ENCODE results near the gene PADI3. TPM values are rescaled to one million over a fixed set of nuclear protein-coding genes. Genes with fewer than 3 reads are reported as not detected.

Gene PADI3
- total and polyA plus RNA-seq, 12 donors = not detected

DNA sequence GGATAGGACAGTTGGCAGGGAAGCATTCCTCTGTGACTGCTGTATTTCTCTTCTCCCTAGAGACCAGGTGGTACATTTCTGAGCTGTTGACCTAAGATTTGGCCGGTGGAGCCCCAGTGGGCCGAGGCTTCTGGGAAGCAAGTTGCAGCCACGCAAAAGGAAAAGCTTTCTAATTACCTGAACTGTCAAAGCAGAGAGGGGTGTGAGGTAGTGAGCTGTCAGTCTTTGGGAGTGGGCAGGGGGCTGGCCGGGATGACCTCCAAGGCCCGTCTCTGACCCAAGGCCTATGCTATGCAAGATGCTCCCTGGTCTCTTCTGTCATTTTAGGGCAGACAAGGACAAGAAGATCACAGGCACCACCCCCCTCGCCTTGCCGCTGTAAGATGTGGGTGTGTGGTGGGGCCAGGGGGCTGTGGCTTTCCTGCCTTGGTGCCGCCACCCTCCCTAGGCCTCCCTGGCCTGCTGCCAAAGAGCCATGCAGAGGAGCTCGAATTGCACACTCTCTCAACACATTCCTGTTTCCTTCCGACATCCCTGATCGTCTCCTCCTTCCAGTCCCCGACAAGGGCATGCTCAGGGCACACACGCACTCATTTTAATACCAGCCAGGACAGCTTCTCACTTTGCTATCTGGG lies 36.3 kb upstream of the PADI3 start:
- DNase-seq = peak in 2 of 7 donors; percentile 6 to 19
- WGBS, 4 donors = 46 to 52% (median 50%) methylated on average over 11 to 13 of the region's 13 CpGs
- H3K4me3 ChIP-seq = no peak overlapping the region
- no peaks in the 10 kb centered on the region for H3K36me3 ChIP-seq (replicated peaks in 1 of 2)
- intact Hi-C loops (cut with DNase I) = no loop called here
- TF ChIP-seq POLR2A (IDR thresholded peaks at IDR 0.05) = no peak
- TF ChIP-seq, protein P1, sequence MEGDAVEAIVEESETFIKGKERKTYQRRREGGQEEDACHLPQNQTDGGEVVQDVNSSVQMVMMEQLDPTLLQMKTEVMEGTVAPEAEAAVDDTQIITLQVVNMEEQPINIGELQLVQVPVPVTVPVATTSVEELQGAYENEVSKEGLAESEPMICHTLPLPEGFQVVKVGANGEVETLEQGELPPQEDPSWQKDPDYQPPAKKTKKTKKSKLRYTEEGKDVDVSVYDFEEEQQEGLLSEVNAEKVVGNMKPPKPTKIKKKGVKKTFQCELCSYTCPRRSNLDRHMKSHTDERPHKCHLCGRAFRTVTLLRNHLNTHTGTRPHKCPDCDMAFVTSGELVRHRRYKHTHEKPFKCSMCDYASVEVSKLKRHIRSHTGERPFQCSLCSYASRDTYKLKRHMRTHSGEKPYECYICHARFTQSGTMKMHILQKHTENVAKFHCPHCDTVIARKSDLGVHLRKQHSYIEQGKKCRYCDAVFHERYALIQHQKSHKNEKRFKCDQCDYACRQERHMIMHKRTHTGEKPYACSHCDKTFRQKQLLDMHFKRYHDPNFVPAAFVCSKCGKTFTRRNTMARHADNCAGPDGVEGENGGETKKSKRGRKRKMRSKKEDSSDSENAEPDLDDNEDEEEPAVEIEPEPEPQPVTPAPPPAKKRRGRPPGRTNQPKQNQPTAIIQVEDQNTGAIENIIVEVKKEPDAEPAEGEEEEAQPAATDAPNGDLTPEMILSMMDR (IDR thresholded peaks at IDR 0.05) = no peak
- H3K4me1 ChIP-seq (replicated peaks in 1 of 2) = no peaks in the 10 kb centered on the region
- no peak overlapping the region for H3K27ac ChIP-seq
- no peaks in the 10 kb centered on the region for H3K9me3 ChIP-seq (replicated peaks in 1 of 3)
- H3K27me3 ChIP-seq = peaks cover 25% of the 10 kb centered on the region

DNA sequence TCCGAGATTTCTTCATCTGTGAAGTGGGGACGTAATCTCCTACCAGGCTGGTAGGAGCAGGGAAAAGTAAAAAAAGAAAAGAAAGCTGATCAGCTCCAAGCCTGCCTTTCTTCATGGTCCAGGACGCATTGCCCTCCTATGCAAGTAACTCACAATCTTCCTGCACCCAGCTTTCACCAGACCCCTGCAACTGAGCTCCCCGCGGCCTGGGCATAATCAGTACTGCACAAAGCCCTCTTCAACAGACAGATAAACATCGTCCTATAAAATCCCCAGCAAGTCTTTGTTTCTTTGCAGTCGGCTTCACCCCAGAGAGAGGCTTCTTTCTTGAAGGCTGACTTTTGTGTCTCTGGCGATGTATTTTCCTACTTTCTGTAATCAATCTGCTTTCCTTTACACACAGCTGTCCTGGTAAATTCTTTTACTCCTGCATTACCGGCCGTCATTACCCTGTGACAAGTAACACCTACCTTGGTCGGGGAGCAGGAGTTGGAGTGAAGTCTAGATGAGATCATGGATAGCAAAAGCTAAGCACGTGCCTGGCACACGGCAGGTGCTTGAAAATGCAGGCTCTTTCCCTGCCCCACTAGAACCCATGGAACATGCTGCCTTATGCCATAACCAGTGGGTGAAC lies 35.6 kb upstream of the PADI3 start:
- no peak overlapping the region for H3K27ac ChIP-seq
- DNase-seq = no peak
- WGBS, 4 donors = 63 to 73% (median 68%) methylated on average over 13 of the region's 13 CpGs
- H3K36me3 ChIP-seq (replicated peaks in 1 of 2) = no peaks in the 10 kb centered on the region
- no peaks in the 10 kb centered on the region for H3K9me3 ChIP-seq (replicated peaks in 1 of 3)
- peaks cover 25% of the 10 kb centered on the region for H3K27me3 ChIP-seq
- intact Hi-C loops (cut with DNase I) = no loop called here
- H3K4me3 ChIP-seq = no peak overlapping the region
- TF ChIP-seq POLR2A (IDR thresholded peaks at IDR 0.05) = no peak
- TF ChIP-seq, protein P1 (IDR thresholded peaks at IDR 0.05) = no peak
- no peaks in the 10 kb centered on the region for H3K4me1 ChIP-seq (replicated peaks in 1 of 2)

DNA sequence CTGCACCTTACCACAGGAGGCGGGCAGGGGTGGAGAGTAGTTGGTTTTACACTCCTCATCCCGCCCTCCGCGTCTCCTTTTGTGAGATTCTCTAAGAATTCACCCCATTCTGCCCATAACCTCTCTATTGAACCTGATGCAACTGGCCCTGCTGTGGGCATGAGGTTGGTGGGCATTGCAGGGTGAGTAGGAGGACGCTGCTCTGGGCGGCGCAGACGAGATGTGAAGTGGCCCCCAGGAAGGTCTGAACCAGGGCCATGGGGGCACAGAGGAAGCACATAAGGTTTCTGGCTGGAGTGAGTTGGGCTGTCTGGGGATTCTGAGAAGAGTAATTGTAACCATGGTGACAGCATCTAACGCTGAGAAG lies 35.1 kb upstream of the PADI3 start:
- Histone ChIP-seq H3K9me3 (replicated peaks in 1 of 3) (no peaks in the 10 kb centered on the region), H3K27me3 (peaks cover 25% of the 10 kb centered on the region), H3K4me1 (replicated peaks in 1 of 2) (no peaks in the 10 kb centered on the region), H3K27ac (no peak overlapping the region), H3K4me3 (no peak overlapping the region), H3K36me3 (replicated peaks in 1 of 2) (no peaks in the 10 kb centered on the region)
- DNase-seq = no peak
- 83 to 86% (median 84%) methylated on average over 9 of the region's 9 CpGs for WGBS, 4 donors
- TF ChIP-seq POLR2A (IDR thresholded peaks at IDR 0.05) = no peak
- TF ChIP-seq, protein P1 (IDR thresholded peaks at IDR 0.05) = no peak
- intact Hi-C loops (cut with DNase I) = no loop called here

DNA sequence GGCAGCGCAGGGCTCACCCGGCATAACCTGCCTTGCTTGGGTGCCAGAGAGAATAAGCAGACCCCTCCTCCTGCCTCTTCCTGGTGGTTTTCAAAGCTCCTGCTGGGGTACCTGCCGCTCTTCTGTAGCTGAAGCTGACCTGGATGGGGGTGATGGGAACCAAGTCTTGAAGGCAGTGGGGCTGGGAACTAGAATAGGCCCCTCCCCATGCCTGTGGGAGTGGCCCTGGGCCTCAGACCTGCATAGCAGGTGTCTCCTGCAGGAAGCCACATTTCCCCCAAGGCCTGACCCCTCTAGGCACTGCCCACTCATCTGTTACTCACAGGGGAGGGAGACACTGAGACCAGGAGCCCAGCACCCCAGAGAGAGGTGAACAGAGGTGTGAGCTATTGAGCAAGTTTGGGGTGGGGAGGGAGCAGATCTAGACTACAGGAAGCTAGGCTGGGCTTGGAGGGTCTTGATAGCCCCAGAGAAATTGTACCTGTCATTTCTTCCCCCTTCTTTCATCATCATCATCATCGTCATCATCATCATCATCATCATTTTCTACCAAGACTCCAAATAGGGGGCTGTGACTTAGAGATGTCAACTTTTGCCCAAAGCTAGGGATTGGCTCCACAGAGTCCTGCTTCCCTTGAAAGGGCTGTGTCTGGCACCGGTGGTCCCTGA lies 33.9 kb upstream of the PADI3 start:
- peaks cover 25% of the 10 kb centered on the region for H3K27me3 ChIP-seq

More for the DNA sequence above, 33.9 kb upstream of the PADI3 start:
- Histone ChIP-seq H3K4me3 (no peak overlapping the region), H3K27ac (no peak overlapping the region), H3K9me3 (replicated peaks in 1 of 3) (no peaks in the 10 kb centered on the region), H3K4me1 (replicated peaks in 1 of 2) (no peaks in the 10 kb centered on the region), H3K36me3 (replicated peaks in 1 of 2) (no peaks in the 10 kb centered on the region)
- intact Hi-C loops (cut with DNase I) = no loop called here
- TF ChIP-seq, protein P1 (IDR thresholded peaks at IDR 0.05) = no peak
- TF ChIP-seq POLR2A (IDR thresholded peaks at IDR 0.05) = no peak
- 83 to 97% (median 85%) methylated on average over 2 to 5 of the region's 5 CpGs for WGBS, 4 donors
- no peak for DNase-seq

Data from adrenal gland (tissue), 12 donors.